GM18907 (cell line): ENCODE data around the gene UNC5C.
"Not testable (repeated sequence)": the region's sequence is repeated elsewhere in the genome, so short reads cannot be mapped to it uniquely, and the experiment has no call there.

Source experiments
- ATAC-seq: cut with Tn5 transposase; IDR thresholded peaks from one replicate; pipeline ENCODE4 v1.9.1; 2021; ENCODE audit warnings: mild to moderate bottlenecking, moderate library complexity; ENCODE audit not compliant: unreplicated experiment

The UNC5C gene

DNA sequence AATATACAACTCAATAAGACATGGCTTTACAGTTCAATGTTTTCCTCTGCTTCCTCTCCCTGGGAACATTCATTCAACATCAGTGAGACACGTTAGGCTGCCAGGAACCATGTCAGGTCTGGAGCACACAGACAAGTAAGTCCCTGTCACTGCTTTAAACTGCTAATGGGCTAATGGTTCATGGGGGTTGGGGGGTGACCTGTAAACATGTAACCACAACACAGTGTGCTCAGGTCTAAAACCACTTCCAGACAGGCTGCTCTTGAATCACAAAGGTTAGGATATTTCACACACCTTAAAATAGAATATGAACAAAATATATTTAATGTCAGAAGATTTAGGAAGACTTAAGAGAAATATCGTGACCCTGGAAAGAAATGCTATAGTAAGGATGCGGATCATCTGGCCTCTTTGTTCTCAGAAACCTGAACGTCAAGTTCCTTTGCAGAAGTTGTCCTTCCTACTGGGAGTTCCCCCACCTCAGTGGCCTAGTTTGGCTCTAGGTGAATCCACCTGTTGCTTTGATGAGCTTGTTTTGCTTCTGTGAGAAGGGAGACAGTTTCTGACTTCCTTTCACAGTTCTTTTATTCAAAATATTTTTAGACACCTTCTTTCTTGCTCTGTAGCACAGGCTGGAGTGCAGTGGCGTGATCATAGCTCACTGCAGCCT is 359.9 kb downstream of the UNC5C start:
- no peak for ATAC-seq

DNA sequence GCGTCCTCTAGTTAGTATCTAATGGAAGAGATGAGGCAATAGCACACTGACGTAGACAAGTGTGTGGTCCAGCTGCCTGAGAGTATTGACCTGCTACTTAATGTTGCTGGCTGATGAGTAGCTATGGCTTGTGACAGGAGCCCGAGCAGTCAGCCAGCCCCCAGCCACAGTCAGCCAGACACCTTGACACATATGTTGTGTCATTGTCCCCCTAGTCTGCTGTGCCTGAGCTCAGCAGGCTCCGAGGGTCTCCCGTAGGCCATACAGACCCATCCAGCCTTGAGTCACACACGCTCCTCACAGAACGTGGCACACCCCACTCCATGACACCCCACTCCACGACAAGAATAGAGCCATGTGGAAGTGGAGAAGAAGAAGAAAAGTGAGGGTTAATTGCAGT is 362.1 kb downstream of the UNC5C start:
- ATAC-seq = no peak

DNA sequence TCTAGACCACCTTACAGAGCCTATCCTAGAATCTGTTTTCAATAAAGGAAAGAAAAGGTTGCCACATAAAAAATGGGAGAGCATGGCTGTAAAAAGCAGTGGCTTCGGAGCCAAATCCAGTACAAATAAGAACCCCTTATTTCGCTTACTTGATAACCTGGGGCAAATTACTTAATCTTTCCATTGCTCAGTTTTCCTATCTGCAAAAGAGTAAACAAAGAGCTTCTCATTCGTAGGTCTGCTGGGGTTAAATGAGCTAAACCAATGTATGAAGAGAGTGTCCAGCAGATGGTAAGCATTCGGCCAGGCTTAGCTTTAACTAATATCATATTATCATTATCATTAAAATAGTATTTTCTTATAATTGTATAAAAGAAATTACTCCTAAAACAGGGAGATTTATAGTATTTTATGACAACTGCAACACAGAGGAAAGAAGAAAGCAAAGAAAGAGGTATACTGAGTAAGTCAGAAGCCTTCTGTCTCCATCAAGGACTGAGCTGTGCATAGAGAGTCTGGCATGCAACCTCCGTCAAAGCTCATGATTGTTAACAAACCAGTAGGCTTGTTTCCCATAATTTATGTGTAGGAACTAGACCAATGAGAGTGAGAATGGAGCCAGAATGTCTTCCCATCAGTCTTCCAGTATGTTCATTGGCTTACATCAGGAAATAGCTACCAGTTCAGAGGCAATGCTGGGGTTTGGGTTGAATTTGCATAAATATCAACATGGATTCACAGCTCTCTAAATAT is 364.9 kb downstream of the UNC5C start:
- ATAC-seq = no peak

DNA sequence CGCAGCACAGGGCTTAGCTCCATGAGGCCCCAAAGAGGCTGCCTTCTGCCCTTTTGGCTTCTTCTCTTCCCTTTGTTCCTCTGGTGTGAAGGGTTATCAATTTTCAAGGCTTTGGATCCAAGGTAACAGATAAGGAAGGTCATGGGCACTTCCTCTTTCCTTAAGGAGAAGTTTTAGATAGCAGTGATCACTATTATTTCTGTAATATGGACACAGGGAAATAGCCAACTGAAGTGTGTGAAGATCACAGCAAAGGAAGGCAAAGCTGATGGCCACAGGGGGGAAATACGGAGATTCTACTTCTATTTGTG is 366.8 kb downstream of the UNC5C start:
- ATAC-seq = no peak

DNA sequence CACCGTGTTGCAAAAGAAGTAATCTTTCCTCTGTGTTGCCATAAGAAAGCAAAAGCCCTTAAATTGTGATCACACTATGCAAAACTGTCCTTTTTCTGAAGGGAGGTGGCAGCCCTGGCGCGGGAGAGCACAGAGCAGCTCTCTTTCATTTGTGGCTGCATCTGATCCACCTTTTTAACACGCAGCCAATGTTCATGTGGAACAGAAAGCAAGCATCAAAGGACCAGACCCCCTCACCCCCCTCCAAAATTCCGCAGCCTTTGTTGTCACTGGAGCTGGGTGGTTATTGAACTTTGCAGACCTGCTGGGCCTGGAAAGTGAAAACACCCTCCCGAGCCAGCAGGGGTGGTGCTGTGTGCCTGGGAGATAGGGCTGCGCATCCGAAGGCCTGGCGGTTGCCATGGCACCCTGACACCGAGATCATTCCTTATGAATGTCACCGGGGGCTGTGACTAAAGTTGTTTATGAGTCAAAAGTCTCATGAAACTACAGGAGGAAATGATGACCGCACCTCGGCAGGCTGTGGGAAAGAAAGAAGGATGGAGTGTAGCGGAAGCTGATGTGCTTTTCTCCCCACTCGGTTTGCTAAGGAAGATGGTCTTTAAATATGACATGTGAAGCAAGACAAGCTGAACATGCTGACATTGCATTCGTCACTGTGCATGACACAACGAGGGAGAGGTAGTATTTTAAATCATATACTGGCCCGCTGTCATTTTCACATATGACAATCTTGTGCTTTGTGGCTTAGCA is 367.4 kb downstream of the UNC5C start:
- ATAC-seq = no peak

DNA sequence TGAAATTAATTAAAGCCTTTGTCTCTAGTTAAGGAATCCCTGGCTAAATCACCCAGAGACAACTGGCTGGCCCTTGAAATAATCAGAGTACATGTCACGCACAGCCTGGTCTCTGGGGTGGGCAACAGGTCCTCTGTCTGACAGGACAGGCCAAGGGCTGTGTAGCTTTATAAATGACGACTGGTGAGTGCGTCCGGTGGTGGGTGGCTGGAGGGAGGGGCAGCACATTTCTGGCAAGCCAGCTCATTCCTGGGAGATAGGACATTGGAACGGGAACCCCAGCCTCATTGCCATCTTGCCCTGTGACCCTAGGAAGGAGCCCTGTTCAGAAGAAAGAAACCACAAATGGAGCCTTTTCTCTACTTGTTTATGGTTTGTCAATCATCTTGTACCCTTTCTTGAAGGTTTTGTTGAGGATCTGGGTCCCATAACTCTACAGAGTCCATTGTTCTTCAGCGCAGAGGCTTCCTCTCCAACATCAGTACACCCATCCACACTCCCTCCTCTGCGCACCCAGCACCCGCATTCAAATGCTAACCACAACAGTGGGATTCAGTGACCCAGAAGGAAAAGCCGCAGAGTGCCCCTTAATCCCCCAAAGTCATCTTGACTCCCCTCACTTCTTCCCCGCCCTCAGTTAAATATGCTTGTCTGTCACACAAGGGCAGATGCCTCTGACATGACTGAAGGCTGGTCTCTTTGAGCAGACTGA is 368.1 kb downstream of the UNC5C start:
- no peak for ATAC-seq

DNA sequence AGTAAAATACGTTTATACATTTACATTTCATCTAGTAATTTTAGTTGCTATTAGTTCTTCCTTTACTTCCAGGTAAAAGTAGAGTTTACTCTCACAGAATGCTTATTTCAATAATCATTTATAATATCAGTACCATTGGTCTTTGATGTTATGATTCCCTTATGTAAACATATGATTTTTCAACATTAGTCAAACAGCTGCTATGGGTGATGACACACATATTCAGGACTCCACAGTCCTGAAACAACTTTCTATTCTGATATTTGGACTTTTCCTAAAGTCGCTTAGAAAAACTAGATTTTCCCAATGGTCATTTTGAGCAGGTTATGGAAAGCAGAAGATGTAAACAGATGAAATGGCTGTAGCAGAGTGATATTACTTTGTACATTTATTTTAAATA is 369.8 kb downstream of the UNC5C start:
- ATAC-seq = no peak

DNA sequence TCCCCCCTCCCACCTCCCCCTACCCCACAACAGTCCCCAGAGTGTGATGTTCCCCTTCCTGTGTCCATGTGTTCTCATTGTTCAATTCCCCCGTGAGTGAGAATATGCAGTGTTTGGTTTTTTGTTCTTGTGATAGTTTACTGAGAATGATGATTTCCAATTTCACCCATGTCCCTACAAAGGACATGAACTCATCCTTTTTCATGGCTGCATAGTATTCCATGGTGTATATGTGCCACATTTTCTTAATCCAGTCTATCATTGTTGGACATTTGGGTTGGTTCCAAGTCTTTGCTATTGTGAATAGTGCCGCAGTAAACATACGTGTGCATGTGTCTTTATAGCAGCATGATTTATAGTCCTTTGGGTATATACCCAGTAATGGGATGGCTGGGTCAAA is 377.4 kb downstream of the UNC5C start:
- not testable (repeated sequence) for ATAC-seq

DNA sequence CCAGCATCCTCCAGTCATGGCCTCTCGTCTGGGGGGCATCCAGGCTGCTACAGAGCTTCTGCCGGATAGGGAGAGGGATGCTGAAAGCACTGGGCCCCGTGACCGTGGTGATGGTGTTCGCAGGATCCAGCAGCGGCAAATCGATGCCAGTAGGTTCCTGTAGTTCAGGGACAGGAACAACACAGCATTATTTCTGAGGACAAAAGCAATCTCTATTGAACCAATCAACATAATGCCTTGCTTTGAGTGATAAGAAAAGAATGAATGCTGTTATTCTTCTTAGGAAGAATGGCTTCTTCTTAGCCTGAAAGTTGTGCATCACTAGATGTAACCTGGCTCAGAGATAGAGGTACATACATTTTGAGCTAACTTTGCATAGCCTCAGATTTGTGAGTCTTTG is 378.6 kb downstream of the UNC5C start:
- ATAC-seq = no peak

DNA sequence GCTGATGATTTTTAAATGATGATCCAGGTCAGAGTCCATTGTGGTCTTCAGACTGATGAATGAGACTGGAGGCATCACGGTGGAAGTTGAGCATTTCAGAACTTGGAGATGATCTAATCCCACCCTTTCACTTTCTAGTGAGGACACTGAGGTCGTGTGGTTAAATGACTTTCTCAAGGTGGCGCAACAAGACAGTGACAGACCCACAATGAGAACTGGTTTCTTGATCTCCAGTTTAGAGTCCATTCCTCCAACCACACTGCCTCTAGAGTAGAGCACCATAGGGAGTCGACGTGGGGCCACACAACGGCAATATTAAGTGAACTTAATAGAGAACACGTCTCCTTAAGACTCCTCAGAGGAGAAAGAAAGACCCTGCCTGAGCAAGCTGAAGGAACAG is 381.0 kb downstream of the UNC5C start:
- no peak for ATAC-seq

DNA sequence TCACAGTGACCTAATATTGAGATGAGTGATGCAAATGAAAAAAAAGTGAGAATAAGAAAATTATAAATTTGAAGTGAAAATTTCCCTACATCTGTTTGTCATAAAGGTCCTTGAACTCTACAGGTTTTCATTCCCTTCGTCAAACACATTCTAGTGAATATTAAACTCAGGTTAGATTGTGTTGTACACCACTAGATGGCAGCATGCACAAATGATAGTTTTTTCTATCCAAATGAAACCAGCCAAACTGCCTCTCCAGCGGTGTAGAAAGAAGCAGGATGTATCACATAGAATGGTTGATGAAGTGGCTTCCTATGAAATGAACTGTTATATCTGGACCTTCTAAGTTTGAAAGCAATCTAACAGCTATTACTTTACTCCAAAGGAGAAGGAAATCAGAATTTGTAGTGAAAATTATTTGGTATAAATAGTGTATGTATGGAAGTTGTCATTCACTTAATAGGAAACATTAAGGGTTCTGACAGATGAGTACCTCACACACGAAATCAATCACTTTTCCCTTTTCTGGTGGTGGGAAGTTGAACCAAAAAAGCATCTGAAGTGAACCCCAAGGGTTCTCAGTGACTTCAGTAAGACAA is 382.7 kb downstream of the UNC5C start:
- ATAC-seq = peak; percentile 84

DNA sequence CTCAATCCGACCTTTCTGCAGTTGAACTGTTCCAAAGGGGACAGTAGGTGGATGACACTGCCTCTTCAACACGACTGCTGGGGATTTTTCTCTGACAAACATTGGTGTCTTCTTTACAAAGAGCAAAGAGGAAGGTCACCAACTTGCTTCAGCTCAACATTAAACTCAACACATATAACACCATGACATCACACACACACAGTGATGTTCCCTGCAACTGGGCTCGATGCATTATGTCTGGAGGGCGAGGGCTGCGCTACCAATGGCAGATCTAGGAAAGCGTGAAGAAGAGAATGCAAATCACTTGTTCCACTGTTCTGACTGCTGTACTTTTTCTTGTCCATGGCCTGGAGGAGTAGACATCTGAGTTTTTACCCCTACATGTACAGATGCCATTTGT is 385.9 kb downstream of the UNC5C start:
- ATAC-seq = no peak

DNA sequence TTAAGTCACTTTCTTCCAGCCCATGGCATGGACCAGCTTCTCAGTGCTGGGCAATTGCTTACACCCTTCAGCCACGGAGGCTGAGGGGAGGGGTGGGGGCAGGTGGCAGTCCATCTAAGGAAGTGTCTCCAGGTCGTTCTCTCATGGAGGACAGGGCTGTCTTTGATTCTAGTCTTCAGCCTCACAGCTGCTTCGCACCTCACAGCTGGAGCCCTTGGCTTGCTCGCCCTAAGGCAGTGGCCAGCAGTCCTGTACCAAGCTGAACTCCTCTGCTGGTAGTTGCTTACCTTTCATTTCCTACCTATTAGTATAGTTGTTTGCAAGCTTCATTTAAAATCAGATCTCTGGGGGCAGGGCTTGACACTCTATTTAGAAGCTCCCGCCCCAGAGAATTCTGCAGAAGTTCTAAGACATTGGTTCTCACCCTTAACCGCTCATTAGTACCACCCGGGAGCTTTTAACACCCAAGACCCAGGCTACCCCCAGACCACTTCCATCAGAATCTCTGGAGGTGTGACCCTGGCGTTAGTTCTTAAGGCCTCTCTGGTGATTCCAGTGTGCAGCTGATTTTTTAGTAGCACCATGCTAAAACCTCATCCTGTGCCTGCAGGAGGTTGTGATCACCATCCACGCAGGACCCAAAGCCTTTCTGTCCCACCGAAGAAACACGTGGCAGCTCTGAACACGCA is 386.8 kb downstream of the UNC5C start:
- ATAC-seq = no peak

DNA sequence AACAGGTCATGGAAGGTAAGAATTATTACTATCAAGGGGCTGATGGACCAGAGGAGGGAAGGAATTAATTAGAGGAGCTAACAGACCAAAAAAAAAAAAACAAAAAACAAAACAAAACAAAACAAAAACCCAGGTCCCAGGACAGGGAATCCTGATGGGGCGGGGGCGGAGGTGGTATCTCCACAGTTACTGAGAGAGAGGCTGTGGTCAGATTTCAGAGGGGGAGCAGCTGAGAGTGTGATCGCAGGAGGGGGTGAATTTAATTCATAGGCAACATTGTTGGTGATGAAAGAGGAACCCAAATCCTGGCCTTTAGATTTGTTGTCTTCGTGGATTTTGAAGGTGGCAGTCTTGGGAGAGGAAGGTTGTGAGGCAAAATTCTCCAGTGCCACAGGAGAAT is 389.4 kb downstream of the UNC5C start:
- no peak for ATAC-seq

DNA sequence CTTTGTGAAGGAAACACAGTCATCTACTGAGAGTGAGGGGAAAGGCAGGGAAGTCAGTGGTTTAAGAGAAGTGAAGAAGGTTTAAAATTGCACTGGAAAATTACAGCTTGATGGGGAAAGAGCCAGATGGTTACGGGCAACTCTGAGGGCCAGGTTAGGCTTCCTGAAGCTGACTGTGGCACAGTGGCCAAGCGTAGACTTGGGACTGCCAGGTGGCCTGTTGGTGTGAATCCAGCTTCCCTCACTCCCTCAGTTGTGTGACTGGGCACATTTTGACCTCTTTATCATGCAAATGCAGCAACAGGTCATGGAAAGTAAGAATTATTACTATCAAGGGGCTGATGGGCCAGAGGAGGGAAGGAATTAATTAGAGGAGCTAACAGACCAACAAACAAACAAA is 390.1 kb downstream of the UNC5C start:
- ATAC-seq = no peak

DNA sequence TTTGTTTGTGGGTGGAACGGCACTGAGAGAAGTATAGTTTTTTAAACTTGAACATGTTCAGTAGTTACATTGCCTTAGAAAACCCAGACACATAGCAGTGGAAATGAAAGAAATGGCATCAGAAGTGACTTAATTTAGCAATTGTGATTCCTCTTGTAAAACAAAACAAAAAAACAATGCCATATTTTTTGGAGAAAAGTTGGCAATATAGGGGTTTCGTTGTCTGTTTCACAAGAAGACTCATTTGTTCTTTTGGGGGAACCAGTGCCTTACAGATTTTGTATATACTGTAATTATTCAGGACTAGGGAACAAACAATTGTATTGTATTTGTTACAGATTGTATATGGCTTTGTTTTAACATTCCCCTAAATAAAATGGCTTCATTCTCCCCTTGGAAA is 390.7 kb downstream of the UNC5C start:
- ATAC-seq = no peak

DNA sequence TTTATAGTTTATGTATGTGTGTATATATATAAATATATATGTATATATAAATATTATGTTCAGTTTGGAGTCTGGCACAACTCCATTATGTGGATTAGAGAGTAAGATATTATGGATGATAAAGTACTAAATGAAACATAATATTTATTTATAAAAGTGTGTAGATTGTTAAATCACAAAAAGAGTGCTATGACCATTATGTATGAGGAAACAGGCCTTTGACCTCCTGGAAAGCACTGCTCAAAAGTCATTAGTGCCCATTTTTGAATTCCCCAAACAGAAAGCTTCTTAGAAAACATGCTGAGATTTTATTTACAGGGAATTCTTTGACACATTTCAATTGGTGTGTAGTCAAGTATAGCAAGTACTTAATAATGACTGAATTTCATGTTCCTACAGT is 391.2 kb downstream of the UNC5C start:
- ATAC-seq = no peak

DNA sequence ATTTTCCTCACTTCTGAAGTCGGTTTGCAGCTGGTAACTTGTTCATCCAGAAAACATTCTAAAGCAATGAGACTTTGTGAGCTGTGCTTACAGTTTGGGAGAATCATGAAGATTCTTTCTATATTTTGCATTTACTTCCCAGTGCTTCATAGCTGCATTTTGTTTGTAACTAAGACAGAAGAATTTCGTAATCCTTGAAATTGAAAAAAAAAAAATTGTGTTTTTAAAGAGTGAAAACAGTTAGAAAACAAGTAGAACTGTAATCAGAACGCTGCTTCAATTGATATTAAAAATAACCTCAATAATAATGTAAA is 392.4 kb downstream of the UNC5C start:
- ATAC-seq = no peak

DNA sequence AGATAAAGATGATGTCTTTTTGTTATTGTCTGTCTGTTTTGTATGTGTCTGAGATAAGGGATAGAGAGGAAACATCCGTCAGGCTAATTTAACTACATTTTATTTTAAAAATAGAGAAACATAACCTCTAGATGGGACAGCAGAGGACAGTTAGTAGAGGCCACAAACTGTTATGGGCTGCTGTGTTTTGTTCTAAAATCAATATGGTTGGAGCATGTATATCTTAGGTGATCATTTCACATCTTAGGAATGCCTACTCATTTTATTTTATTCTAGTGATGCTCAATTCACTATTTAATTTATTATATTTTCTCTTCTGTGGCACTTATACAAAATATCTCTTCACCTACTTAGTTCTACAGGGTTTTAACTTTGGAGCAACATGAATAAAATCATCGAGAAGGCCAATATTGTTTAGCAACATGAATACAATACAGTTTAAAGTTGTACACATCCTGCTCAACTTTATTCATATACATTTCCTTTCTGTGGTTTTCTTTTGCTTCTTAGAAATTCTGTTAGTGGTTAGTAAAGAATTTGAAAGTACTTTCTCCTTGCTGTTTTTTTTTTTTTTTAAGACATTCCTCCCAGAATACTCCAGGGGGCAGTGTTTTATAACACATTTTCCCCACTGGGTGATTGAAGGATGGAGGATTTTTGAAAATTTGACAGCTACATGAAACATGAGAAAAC is 392.9 kb downstream of the UNC5C start:
- ATAC-seq = peak; percentile 78

DNA sequence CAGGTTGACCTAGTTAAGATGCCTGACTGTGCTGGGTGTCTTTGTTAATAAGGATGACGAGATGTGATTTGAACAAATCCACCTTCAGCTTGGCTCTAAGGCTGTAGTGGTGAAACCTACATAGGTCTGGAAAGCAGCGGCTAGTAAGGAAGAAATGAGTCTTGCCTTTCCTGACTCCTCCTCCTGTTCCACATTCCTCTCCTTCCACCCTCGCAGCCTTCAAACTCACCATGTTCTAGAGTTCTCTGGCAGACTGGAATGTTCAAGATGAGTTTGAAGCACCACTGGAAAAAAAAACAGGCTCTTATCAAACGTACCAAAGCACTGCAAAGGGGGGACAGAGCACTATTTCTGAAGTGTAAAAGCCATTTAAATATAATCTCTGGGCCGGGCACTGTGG is 395.6 kb downstream of the UNC5C start:
- ATAC-seq = no peak
